ENCODE data around the gene STARD10.

The STARD10 gene

GRCh38 chr11:72770799-72771198 is 23.0 kb downstream of the STARD10 start:
- H3K4me3 ChIP-seq (ENCODE audit: control insufficient read depth, low read depth, low read length), result no peak overlapping the region
- TF ChIP-seq, protein P1, sequence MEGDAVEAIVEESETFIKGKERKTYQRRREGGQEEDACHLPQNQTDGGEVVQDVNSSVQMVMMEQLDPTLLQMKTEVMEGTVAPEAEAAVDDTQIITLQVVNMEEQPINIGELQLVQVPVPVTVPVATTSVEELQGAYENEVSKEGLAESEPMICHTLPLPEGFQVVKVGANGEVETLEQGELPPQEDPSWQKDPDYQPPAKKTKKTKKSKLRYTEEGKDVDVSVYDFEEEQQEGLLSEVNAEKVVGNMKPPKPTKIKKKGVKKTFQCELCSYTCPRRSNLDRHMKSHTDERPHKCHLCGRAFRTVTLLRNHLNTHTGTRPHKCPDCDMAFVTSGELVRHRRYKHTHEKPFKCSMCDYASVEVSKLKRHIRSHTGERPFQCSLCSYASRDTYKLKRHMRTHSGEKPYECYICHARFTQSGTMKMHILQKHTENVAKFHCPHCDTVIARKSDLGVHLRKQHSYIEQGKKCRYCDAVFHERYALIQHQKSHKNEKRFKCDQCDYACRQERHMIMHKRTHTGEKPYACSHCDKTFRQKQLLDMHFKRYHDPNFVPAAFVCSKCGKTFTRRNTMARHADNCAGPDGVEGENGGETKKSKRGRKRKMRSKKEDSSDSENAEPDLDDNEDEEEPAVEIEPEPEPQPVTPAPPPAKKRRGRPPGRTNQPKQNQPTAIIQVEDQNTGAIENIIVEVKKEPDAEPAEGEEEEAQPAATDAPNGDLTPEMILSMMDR (IDR thresholded peaks at IDR 0.05; ENCODE audit: control insufficient read depth, insufficient read depth, low read depth, low read length, missing control alignments), result no peak

DNA sequence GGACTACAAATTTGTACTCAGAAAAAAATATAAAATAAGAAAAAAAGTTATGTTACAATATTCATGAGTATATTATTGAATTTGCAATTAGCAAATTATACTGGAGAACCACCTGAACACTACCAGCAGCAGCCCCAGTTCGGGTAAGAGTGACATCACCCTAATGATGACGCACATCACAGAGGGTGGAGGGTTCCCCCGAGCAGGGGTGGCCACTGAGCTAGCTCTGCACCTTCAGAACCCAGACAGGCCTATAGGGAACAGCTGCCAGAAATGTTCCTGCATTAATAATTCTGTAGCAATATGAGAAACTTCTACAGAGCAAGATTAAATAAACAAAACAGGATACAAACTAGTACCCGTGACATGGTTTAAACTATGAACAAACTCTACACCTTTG is 24.2 kb downstream of the STARD10 start:
- H3K4me3 ChIP-seq (ENCODE audit: control insufficient read depth, low read depth, low read length), result no peak overlapping the region
- TF ChIP-seq, protein P1 (IDR thresholded peaks at IDR 0.05; ENCODE audit: control insufficient read depth, insufficient read depth, low read depth, low read length, missing control alignments), result no peak
- DNase-seq (ENCODE audit: low read depth), result no peak

More at GRCh38 chr11:72770799-72771198, 23.0 kb downstream of the STARD10 start:
- DNase-seq (ENCODE audit: low read depth), result no peak

GRCh38 chr11:72768581-72768980 is 25.3 kb downstream of the STARD10 start:
- H3K4me3 ChIP-seq (ENCODE audit: control insufficient read depth, low read depth, low read length), result no peak overlapping the region
- TF ChIP-seq, protein P1 (IDR thresholded peaks at IDR 0.05; ENCODE audit: control insufficient read depth, insufficient read depth, low read depth, low read length, missing control alignments), result no peak

DNA sequence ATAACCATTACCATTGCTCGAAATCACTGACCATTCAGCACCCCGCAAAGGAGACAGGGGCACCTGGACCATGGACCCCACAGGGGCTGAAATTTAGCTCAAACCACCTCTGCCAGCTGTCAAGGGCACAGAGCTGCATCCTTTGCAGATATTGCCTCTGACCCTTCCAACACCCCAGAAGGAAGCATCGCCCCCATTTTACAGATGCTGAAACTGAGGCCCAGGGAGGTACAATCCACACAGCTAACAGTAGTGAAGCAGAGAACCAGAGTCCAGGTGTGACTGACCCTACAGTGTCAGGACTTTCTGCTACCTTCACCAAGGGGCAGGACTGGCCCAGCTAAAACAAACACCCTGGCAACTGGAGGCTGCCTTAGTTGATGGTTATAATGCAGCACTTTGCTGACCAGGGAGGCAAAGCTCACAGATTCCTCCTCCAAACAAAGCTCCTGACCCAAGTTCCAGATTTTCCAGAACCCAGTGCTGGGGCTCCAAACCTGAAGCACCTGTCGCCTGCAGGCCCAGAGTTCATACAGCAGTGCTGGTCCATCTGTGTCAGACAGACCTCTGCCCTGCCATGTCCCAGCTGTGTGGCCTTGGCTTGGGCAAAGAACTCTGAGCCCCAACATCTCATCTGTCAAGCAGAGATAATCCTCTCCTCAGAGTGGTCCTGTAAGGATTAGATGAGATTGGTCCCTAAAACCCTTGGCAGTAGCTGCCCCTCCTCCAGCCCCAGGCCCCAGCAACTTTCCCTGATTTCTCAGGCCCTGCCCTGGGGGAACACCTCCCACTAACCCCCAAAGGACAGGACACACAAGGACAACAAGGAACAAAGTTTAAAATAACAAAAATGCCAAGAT is 26.4 kb downstream of the STARD10 start:
- no peak overlapping the region for H3K4me3 ChIP-seq (ENCODE audit: control insufficient read depth, low read depth, low read length)
- TF ChIP-seq, protein P1 (IDR thresholded peaks at IDR 0.05; ENCODE audit: control insufficient read depth, insufficient read depth, low read depth, low read length, missing control alignments), result no peak
- DNase-seq (ENCODE audit: low read depth), result no peak

More at GRCh38 chr11:72768581-72768980, 25.3 kb downstream of the STARD10 start:
- no peak for DNase-seq (ENCODE audit: low read depth)

DNA sequence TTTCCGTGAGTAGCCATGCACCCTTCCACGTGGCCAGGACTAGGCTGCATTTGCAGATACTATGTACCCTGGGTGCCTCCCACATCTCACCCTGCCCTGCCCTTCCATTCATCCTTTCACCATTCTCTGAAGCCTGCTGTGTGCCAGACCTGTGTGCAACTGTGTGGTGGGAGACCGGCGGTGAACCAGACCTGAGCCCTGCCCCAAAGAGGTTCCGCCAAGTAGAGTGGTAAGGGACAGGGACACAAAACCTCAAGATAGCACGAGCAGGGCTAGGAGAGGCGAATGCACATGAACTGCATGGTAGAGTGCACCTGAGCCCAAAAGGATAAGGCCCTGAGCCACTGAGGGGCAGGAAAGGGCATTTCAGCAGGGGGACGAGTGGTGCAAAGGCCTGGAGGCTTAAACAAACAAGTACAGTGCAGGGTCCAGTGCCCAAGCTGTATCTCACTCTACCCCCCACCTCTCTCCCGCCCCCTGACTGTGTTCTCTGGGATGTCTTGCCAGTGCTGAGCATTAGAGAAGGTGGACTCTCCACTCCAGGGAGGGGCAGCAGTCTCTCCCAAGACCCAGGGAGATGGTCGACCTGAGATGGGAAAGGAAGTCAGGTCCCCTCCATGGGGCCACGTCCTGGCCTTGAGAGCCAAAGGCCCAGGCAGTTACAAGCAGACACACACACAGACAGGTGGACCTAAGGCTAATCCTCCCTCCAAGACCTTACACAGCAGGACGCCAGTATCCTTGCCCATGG is 27.5 kb downstream of the STARD10 start:
- no peak for DNase-seq (ENCODE audit: low read depth)
- H3K4me3 ChIP-seq (ENCODE audit: control insufficient read depth, low read depth, low read length), result no peak overlapping the region
- TF ChIP-seq, protein P1 (IDR thresholded peaks at IDR 0.05; ENCODE audit: control insufficient read depth, insufficient read depth, low read depth, low read length, missing control alignments), result no peak

GRCh38 chr11:72764503-72764902 is 29.3 kb downstream of the STARD10 start:
- no peak overlapping the region for H3K4me3 ChIP-seq (ENCODE audit: control insufficient read depth, low read depth, low read length)
- no peak for DNase-seq (ENCODE audit: low read depth)
- TF ChIP-seq, protein P1 (IDR thresholded peaks at IDR 0.05; ENCODE audit: control insufficient read depth, insufficient read depth, low read depth, low read length, missing control alignments), result no peak
